Common myeloid progenitor, CD34-positive (primary cell): ENCODE data around the gene CLRN3.

Source experiments
- CTCF ChIA-PET: fragments of 350-600 bp; sonication (Branson Sonifier 250); formaldehyde crosslinking; loops from one replicate; lab custom pipeline; 2021; ENCODE audit warnings: antibody characterized with exemption; lab: Charles Lee
- POLR2A ChIA-PET: fragments of 350-600 bp; sonication (Branson Sonifier 250); formaldehyde crosslinking; loops from one replicate; lab custom pipeline; 2021; ENCODE audit warnings: antibody characterized with exemption; lab: Charles Lee
- DNase-seq, 3 donors: peaks; one replicate each; pipeline versions ENCODE4 v3.0.0 to v3.0.0-alpha.2; 2013
- H3K27ac ChIP-seq, 2 experiments: 1 replicate in 1 of 2; 2 replicates in 1 of 2; pipeline ENCODE4 v1.7.0; 2013; ENCODE audit warnings: inconsistent platforms in 2 of 2, low read length in 2 of 2, mild to moderate bottlenecking in 2 of 2, low read depth in 1 of 2, moderate library complexity in 1 of 2; ENCODE audit not compliant: severe bottlenecking in 2 of 2, insufficient read depth in 1 of 2, poor library complexity in 1 of 2
- H3K27me3 ChIP-seq, 5 experiments: replicated peaks in 2 of 5; 1 replicate in 3 of 5; 2 replicates in 2 of 5; pipeline versions ENCODE4 v1.6.1 to v1.7.0; 2013; ENCODE audit warnings: low read length in 4 of 5, mild to moderate bottlenecking in 2 of 5, moderate library complexity in 2 of 5, inconsistent platforms in 1 of 5; ENCODE audit not compliant: insufficient read depth in 5 of 5, control insufficient read depth in 4 of 5
- H3K36me3 ChIP-seq, 4 experiments: 1 replicate in 2 of 4; 2 replicates in 2 of 4; pipeline versions ENCODE4 v1.6.1 to v1.7.0; 2013; ENCODE audit warnings: low read length in 3 of 4, control low read depth in 1 of 4, mild to moderate bottlenecking in 1 of 4; ENCODE audit not compliant: control insufficient read depth in 4 of 4, insufficient read depth in 4 of 4
- H3K4me1 ChIP-seq, 4 experiments: 1 replicate in 3 of 4; 2 replicates in 1 of 4; pipeline versions ENCODE4 v1.6.1 to v1.7.1; 2013; ENCODE audit warnings: low read length in 3 of 4, mild to moderate bottlenecking in 3 of 4, control low read depth in 1 of 4, inconsistent platforms in 1 of 4, moderate library complexity in 1 of 4; ENCODE audit not compliant: control insufficient read depth in 4 of 4, insufficient read depth in 4 of 4; ENCODE audit errors: control extremely low read depth in 1 of 4
- H3K4me3 ChIP-seq, 7 experiments: 1 replicate in 4 of 7; 2 replicates in 3 of 7; pipeline versions ENCODE4 v1.5.1 to v1.7.0; 2013; ENCODE audit warnings: mild to moderate bottlenecking in 7 of 7, low read length in 6 of 7, moderate library complexity in 6 of 7, inconsistent platforms in 2 of 7, low read depth in 2 of 7, control low read depth in 1 of 7; ENCODE audit not compliant: insufficient read depth in 4 of 7, control insufficient read depth in 1 of 7; ENCODE audit errors: extremely low read depth in 1 of 7
- H3K9me3 ChIP-seq, 5 experiments: 1 replicate in 4 of 5; 2 replicates in 1 of 5; pipeline versions ENCODE4 v1.6.1 to v1.7.1; 2013; ENCODE audit warnings: low read length in 4 of 5, mild to moderate bottlenecking in 2 of 5, inconsistent platforms in 1 of 5, low read depth in 1 of 5, moderate library complexity in 1 of 5; ENCODE audit not compliant: control insufficient read depth in 4 of 5, insufficient read depth in 2 of 5; ENCODE audit errors: control extremely low read depth in 1 of 5
- WGBS: methylation state at CpG from one replicate; pipeline ENCODE4 v1.1.5; 2013; ENCODE audit not compliant: insufficient coverage; 5-methylcytosine and 5-hydroxymethylcytosine counted together

CLRN3 gene

DNA sequence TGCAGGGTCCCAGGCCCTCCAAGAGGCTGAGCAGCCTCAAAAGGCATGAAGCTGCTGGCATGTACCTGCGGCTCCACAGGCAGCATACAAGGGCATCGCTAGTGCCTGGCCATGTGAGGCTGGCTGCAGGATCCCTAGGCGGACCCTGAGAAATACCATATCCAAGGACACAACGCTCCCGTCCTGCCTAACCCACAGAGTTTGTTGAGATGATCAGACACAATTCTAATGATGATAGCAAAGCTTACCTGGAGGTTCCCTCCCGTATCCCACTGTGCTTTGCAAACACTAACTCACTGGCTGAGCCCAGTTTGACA, 17.3 kb downstream of the CLRN3 start:
- H3K36me3 ChIP-seq = no peaks in the 10 kb centered on the region
- DNase-seq = no peak
- CTCF ChIA-PET = no interaction called here
- peaks cover 3 to 14% (median 5%) of the 10 kb centered on the region in 4 experiments for H3K4me1 ChIP-seq
- WGBS = 99% methylated on average over 5 of the region's 6 CpGs
- no peak overlapping the region for H3K27ac ChIP-seq
- H3K4me3 ChIP-seq = no peak overlapping the region
- no peaks in the 10 kb centered on the region for H3K9me3 ChIP-seq
- POLR2A ChIA-PET = no interaction called here
- H3K27me3 ChIP-seq = no peaks in the 10 kb centered on the region

DNA sequence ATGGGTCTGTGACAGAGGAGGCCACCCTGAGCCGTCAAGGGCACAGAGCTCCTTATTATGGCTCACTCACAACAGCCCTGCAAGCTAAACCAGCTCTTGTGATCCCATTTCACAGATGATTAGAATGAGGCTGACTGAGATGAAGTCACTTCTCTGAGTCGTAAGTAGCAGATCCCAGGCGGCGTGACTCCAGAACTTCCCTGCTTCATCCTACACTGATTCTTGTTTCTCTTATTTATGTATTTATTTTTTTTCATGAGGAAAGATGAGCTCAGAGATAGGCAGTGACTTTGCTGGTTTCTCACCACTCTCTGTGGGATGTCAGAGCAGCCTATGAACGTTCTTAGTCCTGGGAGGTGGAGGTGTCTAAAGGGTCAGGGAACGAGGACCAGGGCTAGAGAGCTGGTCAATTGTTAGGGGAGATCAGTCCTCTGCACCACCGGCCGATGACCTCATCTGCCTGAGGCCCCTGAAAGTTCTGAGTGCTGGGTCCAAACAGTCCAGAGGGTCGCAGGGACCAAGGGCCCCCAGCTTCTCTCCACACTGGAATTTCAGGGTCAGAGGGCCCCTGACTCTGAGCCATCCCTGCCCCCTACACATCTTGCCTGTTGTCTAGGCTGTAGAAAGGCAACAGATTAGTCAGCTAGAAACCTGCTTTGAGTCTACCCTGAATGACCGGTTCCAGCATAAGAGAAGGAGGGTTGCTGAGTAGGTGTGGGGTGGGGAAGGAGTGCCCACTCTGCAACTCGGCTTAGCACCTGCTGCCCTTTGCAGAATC, 17.9 kb downstream of the CLRN3 start:
- Histone ChIP-seq H3K4me1 (peaks cover 0 to 9% (median under 1%) of the 10 kb centered on the region in 4 experiments), H3K27ac (no peak overlapping the region), H3K36me3 (no peaks in the 10 kb centered on the region), H3K9me3 (peaks cover 0 to under 1% (median 0%) of the 10 kb centered on the region in 5 experiments), H3K4me3 (no peak overlapping the region), H3K27me3 (no peaks in the 10 kb centered on the region)
- WGBS = 98% methylated on average over 7 of the region's 11 CpGs
- ChIA-PET CTCF (interaction anchor here (1.0 kb wide), 1 partner anchor 16 kb away, joined by 3 read pairs; no protein-coding TSS in a partner anchor), POLR2A (no interaction called here)
- no peak for DNase-seq

DNA sequence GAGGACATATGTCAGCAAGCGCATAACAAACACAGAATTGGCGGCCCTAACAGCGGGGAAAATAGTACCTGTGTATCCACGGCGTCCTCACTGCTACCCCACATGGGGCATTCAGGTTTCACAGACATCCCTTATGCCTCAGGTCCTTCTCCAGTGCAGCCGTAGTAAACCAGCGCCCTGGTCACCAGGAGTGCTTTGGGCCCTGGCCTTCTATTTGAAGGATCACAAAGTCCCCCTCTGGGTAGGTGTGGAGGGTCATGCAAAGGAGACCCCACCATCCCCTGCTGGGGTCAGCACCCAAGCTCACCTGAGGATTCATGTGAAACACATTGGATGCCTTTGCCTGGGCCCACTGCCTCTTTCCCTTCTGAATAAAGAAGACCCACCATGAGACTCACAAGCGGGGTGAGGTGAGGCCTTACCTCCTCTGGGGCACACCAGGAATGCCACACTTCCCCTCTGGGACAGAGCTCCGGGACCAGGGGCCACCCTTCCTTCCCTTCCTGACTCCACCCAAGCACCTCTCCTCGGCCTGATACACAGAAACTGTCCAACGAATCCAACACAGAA, 18.8 kb downstream of the CLRN3 start:
- H3K4me3 ChIP-seq = no peak overlapping the region
- DNase-seq = no peak
- ChIA-PET CTCF (interaction anchor here (1.0 kb wide), 1 partner anchor 17 kb away, joined by 3 read pairs; no protein-coding TSS in a partner anchor), POLR2A (no interaction called here)
- H3K9me3 ChIP-seq = peaks cover 0 to 9% (median 0%) of the 10 kb centered on the region in 5 experiments
- 93% methylated on average over 9 of the region's 11 CpGs for WGBS
- no peaks in the 10 kb centered on the region for H3K27me3 ChIP-seq
- peaks cover 0 to under 1% (median 0%) of the 10 kb centered on the region in 4 experiments for H3K4me1 ChIP-seq
- no peak overlapping the region for H3K27ac ChIP-seq
- H3K36me3 ChIP-seq = no peaks in the 10 kb centered on the region

DNA sequence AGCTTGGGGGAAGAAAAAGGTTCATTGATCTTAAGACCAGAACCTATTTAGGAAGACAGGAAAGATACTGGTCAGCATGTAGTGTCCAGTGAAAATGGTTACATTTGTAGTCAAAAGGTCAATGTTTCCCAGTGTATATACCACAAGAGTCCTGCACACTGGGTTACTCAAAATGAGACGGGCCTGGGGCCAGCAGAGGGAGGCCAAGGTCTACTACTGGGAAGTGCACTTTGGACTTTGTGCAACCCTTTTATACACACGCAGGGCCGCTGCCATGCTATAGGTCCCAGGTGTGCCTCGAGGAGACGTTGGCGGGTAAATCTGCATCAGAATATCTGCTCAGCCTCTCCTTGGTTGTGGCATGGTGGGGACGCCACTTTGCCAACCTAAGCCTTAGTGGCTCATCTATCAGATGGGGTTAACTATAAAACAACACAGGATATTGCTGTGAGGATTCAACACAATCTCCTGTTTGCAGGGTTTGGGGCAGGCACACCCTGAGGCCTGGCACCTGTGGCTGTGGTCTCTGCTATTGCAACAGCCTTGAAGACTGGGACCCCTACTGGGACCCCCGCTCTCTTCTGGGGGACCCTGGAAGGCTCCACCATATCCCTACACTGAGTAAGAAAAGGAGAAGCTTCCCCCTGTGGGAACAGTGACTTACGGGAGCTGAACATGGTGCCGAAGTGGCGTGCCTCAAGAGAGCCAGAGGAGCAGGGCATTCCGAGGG, 19.7 kb downstream of the CLRN3 start:
- H3K27ac ChIP-seq = no peak overlapping the region
- POLR2A ChIA-PET = no interaction called here
- CTCF ChIA-PET = interaction anchor here (1.0 to 1.1 kb wide), 2 partner anchors 38 to 138 kb away, joined by 3 to 4 read pairs; no protein-coding TSS in a partner anchor

DNA sequence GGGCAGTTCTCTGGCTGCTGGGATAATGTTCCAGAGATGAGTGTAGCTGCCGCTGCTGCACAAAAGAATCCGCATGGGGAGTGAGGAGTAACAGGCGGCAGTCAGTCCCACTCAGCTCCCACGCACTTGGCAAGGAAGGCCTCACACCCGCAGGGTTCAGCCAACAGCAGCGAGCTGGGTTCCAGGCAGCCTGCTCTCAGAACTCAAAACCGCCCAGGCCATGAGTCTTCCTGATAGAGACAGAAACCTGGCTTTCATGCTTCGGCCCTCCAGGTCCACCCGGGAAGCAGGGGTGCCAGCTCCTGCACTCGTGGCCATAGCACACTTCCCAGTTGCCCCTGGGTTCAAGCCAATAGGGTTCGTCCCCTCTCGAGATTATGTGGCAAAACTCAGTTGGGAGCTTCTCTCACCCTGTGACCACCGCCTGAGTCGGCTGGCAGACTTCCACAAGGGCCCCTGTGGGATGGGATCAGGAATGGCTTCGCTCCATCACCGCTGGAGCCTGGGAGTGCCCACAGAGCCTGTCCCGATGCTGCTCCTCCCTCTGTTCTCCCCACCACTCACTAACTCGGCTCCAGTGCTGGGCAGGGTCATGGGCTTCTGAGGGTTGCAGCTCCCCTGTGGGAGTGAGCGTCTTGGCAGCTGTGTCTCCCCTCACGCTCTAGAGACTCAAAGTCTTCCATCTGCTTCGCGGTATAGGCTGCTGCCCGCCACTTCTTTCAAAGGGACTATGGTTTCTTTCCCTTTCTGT, 20.6 kb downstream of the CLRN3 start:
- CTCF ChIA-PET = interaction anchor here (1.0 to 1.1 kb wide), 2 partner anchors 37 to 139 kb away, joined by 3 to 4 read pairs; no protein-coding TSS in a partner anchor
- peaks cover 0 to 17% (median 0%) of the 10 kb centered on the region in 5 experiments for H3K9me3 ChIP-seq
- no peak overlapping the region for H3K4me3 ChIP-seq
- no peak for DNase-seq
- WGBS = 94% methylated on average over 20 of the region's 23 CpGs
- no peaks in the 10 kb centered on the region for H3K36me3 ChIP-seq
- no peaks in the 10 kb centered on the region for H3K4me1 ChIP-seq
- POLR2A ChIA-PET = no interaction called here
- H3K27me3 ChIP-seq = no peaks in the 10 kb centered on the region
- H3K27ac ChIP-seq = no peak overlapping the region

More for the DNA sequence above, 19.7 kb downstream of the CLRN3 start:
- Histone ChIP-seq H3K9me3 (peaks cover 0 to 14% (median 0%) of the 10 kb centered on the region in 5 experiments), H3K36me3 (no peaks in the 10 kb centered on the region), H3K4me1 (no peaks in the 10 kb centered on the region), H3K4me3 (no peak overlapping the region), H3K27me3 (no peaks in the 10 kb centered on the region)
- DNase-seq = no peak
- WGBS = 91% methylated on average over 8 of the region's 12 CpGs

DNA sequence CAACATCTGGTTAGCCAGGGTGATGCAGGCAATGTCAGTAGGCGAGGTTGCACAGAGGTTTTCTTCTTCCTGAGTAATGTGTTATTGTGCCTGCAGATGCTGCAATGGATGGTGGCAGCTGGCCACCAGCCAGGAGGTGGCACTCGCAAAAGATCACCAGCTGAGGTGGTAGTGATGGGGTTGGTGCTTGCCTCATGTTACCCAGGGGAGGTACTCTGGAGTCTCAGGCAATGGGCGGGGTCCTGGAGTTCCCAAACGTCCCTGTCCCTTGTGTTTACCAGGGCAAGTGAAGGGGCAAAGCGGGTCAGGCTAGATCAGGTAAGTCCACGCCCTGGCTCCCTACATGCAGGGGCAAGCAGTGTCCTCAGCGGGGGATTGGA, 21.1 kb downstream of the CLRN3 start:
- Histone ChIP-seq H3K4me3 (no peak overlapping the region), H3K27me3 (no peaks in the 10 kb centered on the region), H3K36me3 (no peaks in the 10 kb centered on the region), H3K9me3 (peaks cover 0 to 17% (median 0%) of the 10 kb centered on the region in 5 experiments), H3K4me1 (no peaks in the 10 kb centered on the region), H3K27ac (no peak overlapping the region)
- no peak for DNase-seq
- ChIA-PET CTCF (interaction anchor here (1.0 kb wide), 1 partner anchor 140 kb away, joined by 4 read pairs; no protein-coding TSS in a partner anchor), POLR2A (no interaction called here)
- 91% methylated on average over 6 of the region's 7 CpGs for WGBS
